HG03175 (cell line): ENCODE results near the gene MEGF6.
"Not testable (repeated sequence)": the region's sequence is repeated elsewhere in the genome, so short reads cannot be mapped to it uniquely, and the experiment has no call there.

Experiments used
- ATAC-seq: cut with Tn5 transposase; IDR thresholded peaks from one replicate; pipeline ENCODE4 v1.9.1; 2021; ENCODE audit warnings: mild to moderate bottlenecking, moderate library complexity; ENCODE audit not compliant: unreplicated experiment

MEGF6 gene

GRCh38 chr1:3630161-3630611, 18.9 kb upstream of the MEGF6 start:
- ATAC-seq, result no peak

- ATAC-seq, result no peak
Measured at GRCh38 chr1:3629561-3630160, 18.4 kb upstream of the MEGF6 start.

- no peak for ATAC-seq
Measured at GRCh38 chr1:3628445-3628844, 17.1 kb upstream of the MEGF6 start.

GRCh38 chr1:3627515-3628253, 16.4 kb upstream of the MEGF6 start:
- ATAC-seq, result no peak

GRCh38 chr1:3626025-3626424, 14.7 kb upstream of the MEGF6 start:
- ATAC-seq, result no peak

GRCh38 chr1:3625151-3625907, 14.0 kb upstream of the MEGF6 start:
- peak; percentile 2 for ATAC-seq

- ATAC-seq, result peak; percentile 95
Measured at GRCh38 chr1:3624200-3625136, 13.2 kb upstream of the MEGF6 start, which contains the start of gene TPRG1L. Gene TPRG1L (plus strand): TSS chr1:3625015. CDS start chr1:3625073, 58 bp downstream.

- ATAC-seq, result no peak
Measured at GRCh38 chr1:3623441-3624199, 12.3 kb upstream of the MEGF6 start.

- not testable (repeated sequence) for ATAC-seq
Measured at GRCh38 chr1:3622102-3622501, 10.8 kb upstream of the MEGF6 start.

GRCh38 chr1:3621151-3621671, 9.9 kb upstream of the MEGF6 start:
- ATAC-seq, result not testable (repeated sequence)

- ATAC-seq, result no peak
Measured at GRCh38 chr1:3620708-3621107, 9.4 kb upstream of the MEGF6 start.

GRCh38 chr1:3618881-3619671, 7.8 kb upstream of the MEGF6 start:
- ATAC-seq, result no peak

- no peak for ATAC-seq
Measured at GRCh38 chr1:3618531-3618880, 7.2 kb upstream of the MEGF6 start.

GRCh38 chr1:3617806-3618345, 6.6 kb upstream of the MEGF6 start:
- no peak for ATAC-seq

GRCh38 chr1:3616861-3617260, 5.6 kb upstream of the MEGF6 start:
- ATAC-seq, result no peak

- ATAC-seq, result no peak
Measured at GRCh38 chr1:3614755-3615742, 3.7 kb upstream of the MEGF6 start.

GRCh38 chr1:3612123-3612522, 815 bp upstream of the MEGF6 start:
- no peak for ATAC-seq
